Colonic mucosa (tissue), 4 donors: ENCODE measurements around the gene ZNF408. TPM values are rescaled to one million over a fixed set of nuclear protein-coding genes. Genes with fewer than 3 reads are reported as not detected.
"Not testable (repeated sequence)": the region's sequence is repeated elsewhere in the genome, so short reads cannot be mapped to it uniquely, and the experiment has no call there.

Experiments used
- DNase-seq: peaks from one replicate; pipeline ENCODE4 v3.0.0-alpha.2; 2020
- H3K27ac ChIP-seq: fragments of 200-600 bp; one replicate; pipeline ENCODE4 v1.8.0; 2021
- H3K27me3 ChIP-seq: fragments of 200-600 bp; one replicate; pipeline ENCODE4 v1.8.0; 2021
- H3K36me3 ChIP-seq: fragments of 200-600 bp; one replicate; pipeline ENCODE4 v1.8.0; 2021
- H3K4me1 ChIP-seq: fragments of 200-600 bp; one replicate; pipeline ENCODE4 v1.8.0; 2021; ENCODE audit warnings: mild to moderate bottlenecking
- H3K4me3 ChIP-seq: fragments of 200-600 bp; one replicate; pipeline ENCODE4 v1.8.0; 2021
- H3K9ac ChIP-seq, 2 donors: one replicate each; pipeline ENCODE4 v1.7.0; 2013; ENCODE audit warnings: control low read depth in 2 of 2, low read depth in 2 of 2, low read length in 2 of 2
- H3K9me3 ChIP-seq: fragments of 200-600 bp; one replicate; pipeline ENCODE4 v1.8.0; 2021
- CTCF ChIP-seq: fragments of 200-600 bp; IDR thresholded peaks from one replicate; pipeline ENCODE4 v1.8.0; 2022; ENCODE audit warnings: antibody characterized with exemption, mild to moderate bottlenecking
- intact Hi-C: fragments of 100-400 bp; cut with DNase I; formaldehyde crosslinking; loops from one replicate; pipeline ENCODE4 v1.14.1; 2022
- total RNA-seq, 2 donors: library from RNA; stranded (reverse); fragmentation: NEBNext Ultra II Directional in 1 of 2; extraction: Animal tissue kit (Norgen Biotek cat#: 25700) in 1 of 2; gene quantifications; one replicate each; pipeline ENCODE4 v1.2.1, GENCODE V29; 2021
- donor health status: healthy.
- donor health status: DM: no; HTN: no; CAD: no.
- donor health status: DM: no; HTN: no; CAD: no.

Gene ZNF408
- total RNA-seq, 2 donors from 2014 or later, result 11.7 to 15.5 TPM

- Histone ChIP-seq H3K27me3 (no peaks in the 10 kb centered on the region), H3K4me3 (no peak overlapping the region), H3K9ac (no peak overlapping the region), H3K4me1 (no peaks in the 10 kb centered on the region), H3K27ac (peak overlapping the region; percentile 10), H3K9me3 (no peaks in the 10 kb centered on the region), H3K36me3 (peaks cover 7% of the 10 kb centered on the region)
- intact Hi-C loops, result no loop called here
- DNase-seq, result peak; percentile 40
- TF ChIP-seq CTCF, result no peak
Measured at GRCh38 chr11:46710821-46711269, 10.0 kb downstream of the ZNF408 start.

GRCh38 chr11:46711303-46711702, 10.5 kb downstream of the ZNF408 start:
- H3K4me1 ChIP-seq, result no peaks in the 10 kb centered on the region
- no peak for DNase-seq
- H3K4me3 ChIP-seq, result no peak overlapping the region
- intact Hi-C loops, result no loop called here
- TF ChIP-seq CTCF, result no peak
- H3K36me3 ChIP-seq, result peaks cover 5% of the 10 kb centered on the region
- no peaks in the 10 kb centered on the region for H3K27me3 ChIP-seq
- no peak overlapping the region for H3K9ac ChIP-seq
- H3K27ac ChIP-seq, result peak overlapping the region; percentile 10
- no peaks in the 10 kb centered on the region for H3K9me3 ChIP-seq

- DNase-seq, result no peak
- Histone ChIP-seq H3K9ac (no peak overlapping the region), H3K27me3 (no peaks in the 10 kb centered on the region), H3K4me3 (no peak overlapping the region), H3K27ac (no peak overlapping the region), H3K4me1 (peaks cover 3% of the 10 kb centered on the region), H3K9me3 (no peaks in the 10 kb centered on the region), H3K36me3 (no peaks in the 10 kb centered on the region)
- no peak for TF ChIP-seq CTCF
- intact Hi-C loops, result no loop called here
Measured at GRCh38 chr11:46712874-46713576, 12.2 kb downstream of the ZNF408 start.

GRCh38 chr11:46717825-46718154, 17.0 kb downstream of the ZNF408 start:
- H3K36me3 ChIP-seq, DNase-seq, H3K4me3 ChIP-seq, intact Hi-C loops, H3K9me3 ChIP-seq, H3K27me3 ChIP-seq, H3K4me1 ChIP-seq, H3K9ac ChIP-seq: not testable (repeated sequence)
- peak overlapping the region; percentile 13 for H3K27ac ChIP-seq

GRCh38 chr11:46718155-46719019, 17.6 kb downstream of the ZNF408 start:
- no peak for TF ChIP-seq CTCF
- peak; percentile 73 for DNase-seq
- Histone ChIP-seq H3K27me3 (no peaks in the 10 kb centered on the region), H3K27ac (peak overlapping the region; percentile 13), H3K4me3 (no peak overlapping the region), H3K4me1 (peaks cover 8% of the 10 kb centered on the region), H3K36me3 (no peaks in the 10 kb centered on the region), H3K9ac (no peak overlapping the region), H3K9me3 (no peaks in the 10 kb centered on the region)
- intact Hi-C loops, result no loop called here
